ENCODE measurements around the gene PRSS56.
"Not testable (repeated sequence)": the region's sequence is repeated elsewhere in the genome, so short reads cannot be mapped to it uniquely, and the experiment has no call there.

The PRSS56 gene

DNA sequence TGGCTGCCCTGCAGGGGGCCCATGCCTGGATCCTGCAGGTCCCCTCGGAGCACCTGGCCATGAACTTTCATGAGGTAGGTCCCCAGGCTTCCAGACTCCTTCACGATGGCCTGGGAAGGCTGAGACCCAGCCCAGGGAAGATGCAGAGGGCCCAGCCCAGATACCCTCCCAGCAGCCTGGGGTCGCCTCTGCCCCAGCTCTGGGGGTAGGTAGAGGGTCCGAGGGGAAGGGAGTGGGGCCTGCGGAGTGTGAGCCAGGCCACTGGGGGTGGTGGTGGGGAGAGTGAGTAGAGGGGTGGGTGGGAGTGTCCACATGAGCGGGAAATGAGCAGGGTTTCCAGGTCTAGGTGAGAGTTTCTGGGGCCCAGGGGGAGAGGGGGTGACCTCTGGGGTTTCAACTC, 4.6 kb downstream of the PRSS56 start:
- in situ Hi-C loops (cut with HindIII; ENCODE audit: low sequenced_read_pairs), result no loop called here

DNA sequence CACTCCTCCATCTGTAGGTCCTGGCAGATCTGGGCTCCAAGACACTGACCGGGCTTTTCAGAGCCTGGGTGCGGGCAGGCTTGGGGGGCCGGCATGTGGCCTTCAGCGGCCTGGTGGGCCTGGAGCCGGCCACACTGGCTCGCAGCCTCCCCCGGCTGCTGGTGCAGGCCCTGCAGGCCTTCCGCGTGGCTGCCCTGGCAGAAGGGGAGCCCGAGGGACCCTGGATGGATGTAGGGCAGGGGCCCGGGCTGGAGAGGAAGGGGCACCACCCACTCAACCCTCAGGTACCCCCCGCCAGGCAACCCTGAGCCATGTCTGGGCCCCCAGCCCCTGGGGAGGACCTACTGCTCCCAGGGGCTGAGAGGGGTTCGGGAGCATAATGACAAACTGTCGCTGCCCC, 5.0 kb downstream of the PRSS56 start:
- in situ Hi-C loops (cut with HindIII; ENCODE audit: low sequenced_read_pairs), result no loop called here

DNA sequence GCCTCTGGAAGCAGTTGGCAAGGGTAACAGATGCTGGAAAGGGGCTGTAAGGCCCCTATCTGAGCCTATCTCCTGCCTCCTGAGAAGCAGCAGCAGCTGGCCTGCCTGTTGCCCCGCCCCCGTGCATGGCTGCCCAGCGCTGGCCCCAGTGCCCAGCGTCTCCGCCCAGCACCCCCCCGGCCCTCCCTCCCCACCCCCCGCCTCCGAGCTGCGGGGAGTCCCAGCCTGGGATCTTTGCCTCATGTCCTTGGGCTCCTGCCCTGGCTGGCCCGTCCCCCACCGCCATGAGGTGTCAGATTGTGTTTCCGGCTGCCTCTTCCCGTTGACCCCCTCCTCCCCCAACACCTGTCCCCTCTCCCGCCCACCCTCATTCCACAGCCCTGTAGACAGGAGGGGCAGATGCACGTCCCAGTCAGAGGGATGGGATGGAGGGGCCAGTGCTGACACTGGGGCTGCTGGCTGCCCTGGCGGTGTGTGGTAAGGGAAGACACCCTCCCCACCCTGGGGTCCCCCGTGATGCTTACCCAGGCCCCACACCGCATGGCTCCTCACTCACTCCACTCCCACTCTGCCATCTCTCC, 5.7 kb downstream of the PRSS56 start, which contains the start of gene CHRND:
Gene CHRND, plus strand, starts transcription at position 370 of the 581 bp plus-strand sequence. Its CDS starts 56 bp downstream, at position 426.
- in situ Hi-C loops (cut with HindIII; ENCODE audit: low sequenced_read_pairs), result no loop called here

DNA sequence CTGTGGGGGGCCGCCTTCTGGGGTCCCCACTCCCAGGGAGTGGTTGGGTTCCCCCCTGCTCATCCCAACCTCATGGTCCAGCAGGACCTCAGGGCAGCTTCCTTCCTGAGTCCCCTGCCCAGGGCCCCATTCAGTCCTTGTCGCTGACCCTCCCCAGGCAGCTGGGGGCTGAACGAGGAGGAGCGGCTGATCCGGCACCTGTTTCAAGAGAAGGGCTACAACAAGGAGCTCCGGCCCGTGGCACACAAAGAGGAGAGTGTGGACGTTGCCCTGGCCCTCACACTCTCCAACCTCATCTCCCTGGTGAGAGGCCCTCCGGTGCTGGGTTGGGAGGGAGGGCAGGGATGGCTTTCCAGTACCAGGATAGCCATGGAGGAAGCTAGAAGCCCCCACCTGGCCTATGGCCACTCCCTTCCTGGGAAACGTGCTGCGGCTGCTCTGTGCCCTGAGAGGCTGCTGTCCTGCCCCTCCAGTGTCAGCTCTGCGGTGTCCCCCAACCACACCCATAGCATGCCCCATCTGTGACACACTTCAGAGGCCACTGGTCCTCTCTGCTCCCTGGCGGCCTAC, 6.3 kb downstream of the PRSS56 start:
- in situ Hi-C loops (cut with HindIII; ENCODE audit: low sequenced_read_pairs), result no loop called here

DNA sequence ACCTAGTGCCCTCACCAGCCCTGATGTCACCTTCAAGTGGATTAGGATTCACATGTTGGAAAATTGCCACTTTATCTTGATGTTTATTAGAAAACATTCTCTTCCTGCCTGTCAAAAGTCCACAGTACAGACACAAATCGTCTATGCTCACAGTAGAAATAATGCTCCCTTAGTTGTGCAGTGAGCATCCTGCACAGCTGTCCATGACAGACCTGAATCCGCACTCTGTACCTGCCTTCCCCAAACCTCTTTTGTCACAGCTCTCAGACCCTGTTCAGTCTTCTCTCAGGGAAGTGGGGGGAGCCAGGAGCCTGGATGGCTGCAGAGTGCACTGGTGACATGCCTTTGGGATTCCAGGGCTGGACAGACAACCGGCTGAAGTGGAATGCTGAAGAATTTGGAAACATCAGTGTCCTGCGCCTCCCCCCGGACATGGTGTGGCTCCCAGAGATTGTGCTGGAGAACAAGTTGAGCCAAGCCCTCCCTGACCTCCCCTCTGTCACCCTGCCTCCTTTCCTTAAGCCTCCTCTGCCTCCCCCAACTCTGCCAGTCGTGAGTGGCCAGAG, 7.8 kb downstream of the PRSS56 start:
- in situ Hi-C loops (cut with HindIII; ENCODE audit: low sequenced_read_pairs), result no loop called here

DNA sequence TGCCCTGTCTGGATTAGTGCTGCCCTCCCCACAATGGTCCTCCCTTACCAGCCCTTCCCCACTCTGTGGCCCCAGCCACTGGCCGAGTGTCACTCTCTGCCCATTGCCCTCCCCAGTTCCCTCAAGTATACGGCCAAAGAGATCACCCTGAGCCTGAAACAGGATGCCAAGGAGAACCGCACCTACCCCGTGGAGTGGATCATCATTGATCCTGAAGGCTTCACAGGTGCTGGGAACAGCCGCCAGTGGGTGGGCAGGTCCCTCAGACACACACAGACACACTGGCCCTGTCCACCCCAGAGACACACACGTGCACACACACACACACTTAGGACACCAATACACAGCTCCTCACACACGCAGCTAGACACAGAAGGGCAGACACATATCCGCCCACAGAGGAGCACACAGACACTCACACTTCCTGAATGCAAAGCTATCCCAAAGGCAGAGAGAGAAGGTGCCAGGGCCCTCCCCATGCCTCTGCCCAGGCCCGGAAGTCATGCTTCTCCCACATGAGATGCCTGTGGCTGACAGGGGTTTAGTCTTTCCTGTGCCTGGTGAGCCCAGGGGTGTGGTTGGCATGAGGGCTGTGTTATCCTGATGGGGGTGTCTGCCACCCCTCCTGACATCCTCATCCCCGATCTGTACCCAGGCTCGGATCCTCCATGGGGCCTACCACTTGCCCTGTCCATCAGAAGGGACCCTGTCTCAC, 8.7 kb downstream of the PRSS56 start:
- in situ Hi-C loops (cut with HindIII; ENCODE audit: low sequenced_read_pairs), result no loop called here

DNA sequence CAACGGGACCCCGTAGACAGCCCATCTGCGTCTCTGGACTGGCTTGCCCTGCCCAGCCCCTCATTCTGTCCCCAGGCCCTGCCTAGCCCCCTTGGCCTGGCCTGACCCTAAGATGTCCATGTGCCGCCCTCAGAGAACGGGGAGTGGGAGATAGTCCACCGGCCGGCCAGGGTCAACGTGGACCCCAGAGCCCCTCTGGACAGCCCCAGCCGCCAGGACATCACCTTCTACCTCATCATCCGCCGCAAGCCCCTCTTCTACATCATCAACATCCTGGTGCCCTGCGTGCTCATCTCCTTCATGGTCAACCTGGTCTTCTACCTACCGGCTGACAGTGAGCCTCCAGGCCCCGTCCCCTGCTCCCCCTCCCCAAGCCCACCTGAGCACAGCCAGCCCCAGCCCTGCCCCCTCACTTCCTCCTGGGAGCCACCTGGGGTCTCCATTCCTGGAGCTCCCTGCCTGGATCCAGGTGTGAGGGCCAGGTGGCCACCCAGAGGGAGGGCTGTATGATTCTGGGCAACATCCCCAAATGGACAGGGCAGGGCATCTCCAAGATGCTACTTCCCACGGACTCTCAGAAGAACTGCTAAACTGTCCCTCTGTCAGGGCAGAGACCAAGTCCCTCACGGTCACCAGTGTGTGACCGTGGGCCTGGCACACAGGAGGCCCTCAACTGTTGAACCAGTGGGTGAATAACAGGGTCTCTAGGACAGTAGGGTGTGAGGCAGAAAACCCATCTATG, 9.8 kb downstream of the PRSS56 start:
- in situ Hi-C loops (cut with HindIII; ENCODE audit: low sequenced_read_pairs), result no loop called here

DNA sequence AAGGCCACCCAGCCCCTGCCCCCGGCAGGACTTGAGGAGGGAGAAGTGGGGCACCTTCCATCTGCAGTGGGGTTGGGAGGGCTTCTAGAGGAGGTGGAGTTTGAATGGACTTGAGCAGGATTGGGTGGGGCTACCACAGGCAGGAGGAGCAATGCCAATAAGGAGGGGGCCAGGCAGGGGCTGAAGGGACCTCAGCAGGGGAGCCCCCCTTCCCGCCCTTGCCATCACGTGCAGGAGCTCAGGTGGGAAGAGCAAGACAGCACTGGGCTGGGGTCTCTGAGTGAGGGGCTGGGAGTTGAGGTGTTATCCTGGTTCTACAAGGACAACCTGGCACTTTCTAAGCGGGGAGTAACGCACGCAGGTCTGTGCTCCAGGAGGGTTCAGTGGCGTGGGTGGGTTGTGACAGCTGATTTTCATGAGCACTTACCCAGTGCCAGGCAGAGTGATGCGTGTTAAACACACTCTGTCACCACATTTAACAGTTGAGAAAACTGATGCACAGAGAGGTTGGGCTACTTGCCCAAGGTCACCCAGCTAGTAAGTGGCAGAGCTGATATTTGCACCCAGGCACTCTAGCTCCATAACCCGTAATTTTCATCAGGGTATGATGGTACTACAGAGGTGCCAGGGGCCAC, 10.6 kb downstream of the PRSS56 start:
- in situ Hi-C loops (cut with HindIII; ENCODE audit: low sequenced_read_pairs), result no loop called here

DNA sequence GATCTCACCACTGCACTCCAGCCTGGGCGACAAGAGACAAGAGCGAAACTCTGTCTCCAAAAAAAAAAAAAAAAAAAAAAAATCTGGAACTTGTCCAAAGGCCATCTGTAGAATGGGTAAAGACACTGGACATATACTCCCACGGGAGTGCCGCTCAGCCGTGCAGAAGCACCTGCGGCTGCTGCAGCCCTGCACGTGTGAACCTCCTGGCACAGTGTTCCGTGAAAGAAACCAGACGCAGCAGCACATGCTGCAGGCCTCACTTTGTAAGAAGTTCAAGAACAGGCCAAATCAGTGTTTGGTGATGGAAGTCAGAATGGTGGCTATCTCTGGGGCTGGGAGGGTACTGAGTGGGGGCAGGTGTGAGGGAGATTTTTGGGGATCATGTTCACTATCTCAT, 12.2 kb downstream of the PRSS56 start:
- in situ Hi-C loops (cut with HindIII; ENCODE audit: low sequenced_read_pairs), result no loop called here

DNA sequence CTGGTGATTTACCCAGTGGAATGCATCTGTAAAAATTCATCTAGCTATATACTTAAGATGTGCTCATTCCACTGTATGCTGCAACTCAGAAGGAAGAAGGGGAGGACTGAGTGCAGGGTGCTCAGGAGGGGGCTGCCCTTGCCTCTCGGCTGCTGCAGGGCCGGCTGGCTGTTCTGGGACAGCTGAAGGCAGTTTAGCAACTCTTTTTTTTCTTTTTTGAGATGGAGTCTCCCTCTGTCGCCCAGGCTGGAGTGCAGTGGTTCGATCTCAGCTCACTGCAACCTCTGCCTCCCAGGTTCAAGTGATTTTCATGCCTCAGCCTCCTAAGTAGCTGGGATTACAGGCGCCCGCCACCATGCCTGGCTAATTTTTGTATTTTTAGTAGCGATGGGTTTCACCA, 12.6 kb downstream of the PRSS56 start:
- in situ Hi-C loops (cut with HindIII; ENCODE audit: low sequenced_read_pairs), result not testable (repeated sequence)

DNA sequence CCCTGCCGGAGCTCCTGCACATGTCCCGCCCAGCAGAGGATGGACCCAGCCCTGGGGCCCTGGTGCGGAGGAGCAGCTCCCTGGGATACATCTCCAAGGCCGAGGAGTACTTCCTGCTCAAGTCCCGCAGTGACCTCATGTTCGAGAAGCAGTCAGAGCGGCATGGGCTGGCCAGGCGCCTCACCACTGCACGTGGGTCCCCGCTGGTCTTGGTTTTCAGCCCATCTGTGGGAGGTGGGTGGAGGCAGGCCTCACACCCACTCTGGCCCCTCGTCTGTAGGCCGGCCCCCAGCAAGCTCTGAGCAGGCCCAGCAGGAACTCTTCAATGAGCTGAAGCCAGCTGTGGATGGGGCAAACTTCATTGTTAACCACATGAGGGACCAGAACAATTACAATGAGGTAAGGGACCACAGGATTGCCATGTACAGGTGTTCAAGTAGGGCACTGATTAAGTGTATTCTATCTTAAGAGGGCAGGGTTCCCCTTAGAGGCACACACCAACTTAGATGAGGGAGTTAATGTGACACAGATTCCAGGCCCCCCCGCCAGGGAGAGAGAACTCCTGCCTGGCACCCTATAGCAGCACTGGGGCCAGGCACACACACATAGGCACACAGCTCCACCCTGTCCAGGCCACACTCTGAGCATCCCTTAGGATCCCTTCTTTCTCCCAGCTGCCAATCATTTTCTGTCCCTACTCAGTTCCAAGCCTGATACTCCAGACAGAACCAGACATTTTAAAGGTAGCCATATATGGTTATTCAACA, 13.9 kb downstream of the PRSS56 start:
- in situ Hi-C loops (cut with HindIII; ENCODE audit: low sequenced_read_pairs), result no loop called here

DNA sequence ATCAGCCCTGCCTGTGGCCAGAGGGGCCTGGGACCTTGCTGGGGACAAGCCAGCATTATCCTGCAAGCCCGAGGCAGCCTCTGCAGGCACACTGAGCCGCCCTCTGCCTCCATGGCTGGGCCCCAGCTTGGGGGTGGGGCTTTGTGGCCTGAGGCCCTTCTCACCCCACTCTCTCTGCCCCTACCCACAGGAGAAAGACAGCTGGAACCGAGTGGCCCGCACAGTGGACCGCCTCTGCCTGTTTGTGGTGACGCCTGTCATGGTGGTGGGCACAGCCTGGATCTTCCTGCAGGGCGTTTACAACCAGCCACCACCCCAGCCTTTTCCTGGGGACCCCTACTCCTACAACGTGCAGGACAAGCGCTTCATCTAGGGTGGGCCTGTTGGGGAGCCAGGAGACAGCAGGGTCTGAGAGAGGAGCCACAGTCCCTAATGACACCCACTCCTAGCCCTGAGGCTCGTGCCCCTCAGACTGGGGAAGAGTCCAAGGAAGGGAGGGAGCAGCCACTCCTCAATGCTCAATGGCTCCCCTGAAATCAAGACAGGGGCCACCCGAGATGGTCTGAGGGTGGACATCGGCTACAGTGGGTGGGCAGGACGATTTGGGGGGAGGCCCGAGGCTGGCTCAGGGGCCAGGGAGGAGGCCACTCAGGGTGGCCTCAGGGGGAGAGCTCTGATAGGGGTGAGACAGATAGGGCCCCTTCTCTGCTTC, 14.9 kb downstream of the PRSS56 start:
- in situ Hi-C loops (cut with HindIII; ENCODE audit: low sequenced_read_pairs), result no loop called here

DNA sequence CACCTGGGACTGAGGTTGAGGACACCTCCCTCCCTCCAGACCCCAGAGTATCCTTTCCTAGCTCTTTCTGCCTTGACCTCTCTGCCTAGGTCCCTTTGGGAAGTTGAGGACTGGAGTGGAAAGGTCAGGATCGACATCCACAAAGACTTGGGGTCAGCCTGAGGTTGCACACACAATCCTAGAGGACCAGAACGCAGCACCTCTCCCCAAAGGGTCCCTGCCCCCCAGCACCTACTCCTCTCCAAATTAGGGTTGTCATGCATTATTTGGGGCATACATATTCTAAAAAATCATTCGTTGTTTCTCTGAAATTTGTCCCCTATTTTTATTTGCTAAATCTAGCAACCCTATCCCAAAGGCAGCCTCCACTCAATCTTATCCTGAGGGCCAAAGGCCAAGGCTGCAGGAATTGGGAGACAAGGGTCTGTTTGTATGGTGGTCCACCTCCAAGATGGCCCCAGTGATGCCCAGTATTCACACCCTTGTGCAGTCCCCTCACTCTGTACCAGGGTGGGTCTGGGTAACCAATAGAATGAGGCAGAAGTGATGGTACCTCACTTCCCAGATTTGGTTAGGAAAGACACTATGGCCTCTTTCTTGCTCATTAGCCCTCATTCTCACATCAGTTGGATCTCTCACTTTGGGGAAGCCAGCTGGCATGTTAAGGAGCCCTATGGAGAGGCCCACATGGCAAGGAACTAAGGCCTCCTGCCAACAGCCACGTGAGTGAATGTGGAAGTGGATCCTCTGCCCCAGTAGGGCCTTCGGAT, 15.8 kb downstream of the PRSS56 start:
- in situ Hi-C loops (cut with HindIII; ENCODE audit: low sequenced_read_pairs), result no loop called here

DNA sequence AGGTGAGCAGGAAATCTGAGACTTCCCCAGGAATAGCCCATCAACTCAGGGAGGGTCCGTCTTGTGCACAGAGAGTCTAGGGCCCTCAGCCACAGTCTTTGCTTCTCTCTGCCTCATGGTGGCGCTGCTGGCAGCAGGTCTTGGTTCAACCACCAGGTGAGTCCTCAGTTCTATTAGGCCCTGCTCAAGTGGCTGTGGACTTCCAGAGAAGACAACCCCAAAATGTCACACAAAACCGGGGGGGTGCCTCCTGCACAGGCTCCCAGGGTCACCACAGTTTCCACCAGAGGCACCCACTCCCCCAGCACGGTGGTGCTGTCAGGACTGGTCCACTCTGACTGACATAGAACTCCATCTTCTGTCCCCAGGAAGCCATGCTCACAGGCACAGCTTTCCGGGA, 16.9 kb downstream of the PRSS56 start:
- in situ Hi-C loops (cut with HindIII; ENCODE audit: low sequenced_read_pairs), result no loop called here

DNA sequence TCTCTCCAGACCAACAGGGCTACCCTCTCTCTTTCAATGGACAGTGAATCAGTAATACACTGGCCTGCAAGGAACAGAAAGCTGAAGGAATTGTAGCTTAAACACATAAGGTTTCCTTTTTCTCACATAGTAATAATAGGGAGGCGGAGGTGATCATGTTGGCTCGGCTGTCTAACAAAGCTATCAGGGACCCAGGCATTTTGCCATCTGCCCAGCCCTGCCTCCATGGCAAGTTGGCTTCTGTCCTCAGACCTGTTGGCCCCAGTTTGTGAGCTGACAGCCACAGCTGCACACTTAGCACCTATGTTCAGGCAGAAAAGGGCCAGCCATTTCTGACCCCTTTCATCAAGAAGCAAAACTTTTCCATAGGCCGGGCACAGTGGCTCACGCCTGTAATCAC, 17.3 kb downstream of the PRSS56 start:
- in situ Hi-C loops (cut with HindIII; ENCODE audit: low sequenced_read_pairs), result no loop called here

DNA sequence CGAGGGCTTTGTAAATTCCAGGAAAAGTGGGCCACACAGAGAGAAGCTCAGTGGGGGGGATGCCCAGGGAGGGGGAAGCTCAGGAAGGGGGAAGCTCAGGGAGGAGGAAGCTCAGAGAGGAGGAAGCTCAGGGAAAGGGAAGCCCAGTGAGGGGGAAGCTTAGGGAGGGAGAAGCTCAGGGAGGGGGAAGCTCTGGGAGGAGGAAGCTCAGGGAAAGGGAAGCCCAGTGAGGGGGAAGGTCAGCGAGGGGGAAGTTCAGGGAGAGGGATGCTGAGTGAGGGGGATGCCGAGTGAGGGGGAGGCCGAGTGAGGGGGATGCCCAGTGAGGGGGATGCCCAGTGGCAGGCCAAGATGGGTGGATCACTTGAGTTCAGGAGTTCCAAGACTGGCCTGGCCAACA, 18.5 kb downstream of the PRSS56 start:
- in situ Hi-C loops (cut with HindIII; ENCODE audit: low sequenced_read_pairs), result no loop called here

DNA sequence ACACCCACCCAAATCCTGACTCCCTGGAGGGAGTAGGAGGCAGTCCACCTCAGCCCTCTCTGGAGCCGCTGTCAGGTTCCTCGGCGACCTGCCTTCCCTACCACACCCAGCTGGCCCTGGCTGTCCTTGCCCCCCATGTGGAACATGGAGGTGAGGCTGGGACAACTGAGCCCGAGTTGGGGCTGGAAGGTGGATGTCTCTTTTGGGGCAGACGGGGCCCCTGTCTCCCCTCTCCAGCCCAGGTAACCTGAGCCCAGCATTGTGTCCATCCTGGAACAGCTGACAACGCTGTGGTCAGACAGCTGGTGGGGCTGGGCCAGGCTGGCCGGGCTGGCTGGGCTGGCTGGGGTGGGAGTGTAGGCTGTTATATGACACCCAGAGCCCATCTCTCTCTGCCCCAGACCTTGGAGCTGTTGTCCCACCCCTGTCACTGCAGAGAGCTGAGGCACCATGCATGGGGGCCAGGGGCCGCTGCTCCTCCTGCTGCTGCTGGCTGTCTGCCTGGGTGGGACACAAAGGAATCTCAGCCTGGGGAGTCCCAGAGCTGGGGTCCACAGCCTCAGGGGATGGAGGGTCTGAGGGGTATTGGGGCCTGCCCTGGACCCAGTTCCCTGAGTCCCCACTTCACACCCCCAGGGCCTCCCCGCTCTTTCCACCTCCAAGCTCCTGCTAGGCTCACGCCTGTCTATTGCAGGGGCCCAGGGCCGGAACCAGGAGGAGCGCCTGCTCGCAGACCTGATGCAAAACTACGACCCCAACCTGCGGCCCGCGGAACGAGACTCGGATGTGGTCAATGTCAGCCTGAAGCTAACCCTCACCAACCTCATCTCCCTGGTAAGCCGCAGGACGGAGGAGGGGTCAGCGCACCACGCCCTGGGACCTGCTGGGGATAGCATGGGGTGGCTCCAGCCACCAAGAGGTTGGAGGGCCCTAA, 19.4 kb downstream of the PRSS56 start, which contains the start of gene CHRNG:
Gene CHRNG, plus strand, starts transcription at position 395 of the 934 bp plus-strand sequence. Its CDS starts 56 bp downstream, at position 451.
- in situ Hi-C loops (cut with HindIII; ENCODE audit: low sequenced_read_pairs), result loop anchor here (5.0 kb wide), 1 partner anchor 43 kb away; no protein-coding TSS in a partner anchor

Measured in endothelial cell of hepatic sinusoid (primary cell).